Hepatic stellate cell (primary cell): ENCODE data around the gene SMC3.
A peak's percentile ranks its signal among the peaks of the same experiment; 100 is the strongest.

Experiments used
- DNase-seq: peaks from one replicate; pipeline ENCODE4 v3.0.0; 2011; ENCODE audit warnings: low spot score

The SMC3 gene

DNA sequence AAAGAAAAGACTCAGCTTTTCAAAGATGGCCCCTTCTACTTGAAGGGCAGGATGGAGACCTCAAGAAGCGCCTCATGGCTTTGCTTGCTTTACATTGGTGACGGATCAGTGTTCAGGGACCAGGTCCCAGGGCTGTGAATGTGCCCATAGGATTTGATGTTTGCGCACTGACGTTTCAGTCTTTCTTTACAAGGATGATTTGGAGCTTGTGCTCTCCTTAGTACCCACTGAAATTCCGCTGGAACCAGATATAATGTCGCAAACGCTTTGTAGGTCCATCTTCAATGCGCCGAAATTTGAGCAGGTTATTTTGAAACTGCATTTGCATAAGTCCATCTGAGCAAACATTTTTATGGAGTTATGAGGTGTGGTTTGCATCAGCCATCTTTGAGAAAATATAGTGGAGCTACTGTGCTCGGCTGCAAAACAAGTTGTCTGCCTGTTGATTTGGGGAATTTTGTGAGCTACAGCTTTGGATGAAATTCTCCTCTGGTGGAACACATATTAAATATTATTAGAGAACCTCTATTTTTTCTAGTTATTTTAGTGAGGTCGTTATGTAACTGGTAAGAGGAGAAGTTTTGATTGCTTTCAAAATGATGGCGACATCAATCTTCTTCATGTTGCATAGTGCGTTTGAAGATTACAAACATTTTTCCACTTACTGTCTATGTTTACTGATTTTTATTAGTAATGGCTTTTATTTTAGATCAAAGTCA, 79.1 kb downstream of the SMC3 start:
- DNase-seq: no peak

DNA sequence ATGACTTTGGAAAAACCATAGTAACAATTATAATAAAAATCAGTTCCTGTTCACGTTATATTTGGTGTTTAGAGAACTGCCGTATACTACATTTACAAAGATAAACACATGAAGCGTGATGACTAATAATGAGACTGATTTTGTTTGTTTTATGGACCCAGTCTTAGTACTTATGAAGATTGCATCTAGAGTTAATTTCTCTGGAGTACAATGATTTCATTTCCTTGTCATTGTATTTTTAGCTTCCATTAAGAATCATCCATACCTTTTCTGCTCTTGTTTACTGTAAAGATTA, 79.6 kb downstream of the SMC3 start:
- no peak for DNase-seq

DNA sequence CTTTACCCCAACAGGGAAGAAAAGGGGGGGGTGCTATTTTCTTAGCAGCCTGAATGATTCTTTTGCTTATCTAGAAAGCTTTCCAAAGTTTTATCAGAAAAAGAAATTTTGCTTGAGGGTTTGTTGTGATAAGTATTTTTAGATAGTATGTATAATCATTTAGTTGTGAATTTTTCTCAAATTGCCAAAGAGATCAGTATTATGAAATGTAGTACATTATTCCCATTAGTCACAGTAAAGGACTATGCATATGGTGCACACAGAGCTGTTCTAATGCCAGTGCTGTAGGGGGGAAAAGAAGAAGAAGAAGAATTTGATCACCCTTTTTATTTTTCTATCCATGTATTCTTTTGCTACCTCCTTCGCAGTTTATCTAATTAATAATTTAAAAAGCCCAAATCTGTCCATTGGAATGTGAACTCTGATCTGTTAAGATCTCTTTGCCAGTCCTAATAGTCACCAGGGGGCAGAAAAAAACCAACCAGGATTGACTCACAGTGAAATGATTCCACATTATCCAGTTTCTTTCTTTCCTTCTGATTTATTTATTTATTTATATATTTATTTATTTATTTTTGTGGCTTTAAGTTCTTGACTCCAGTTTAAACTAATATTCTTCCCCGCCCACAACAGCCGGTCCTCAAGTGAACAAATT, 81.3 kb downstream of the SMC3 start:
- peak; percentile 35 for DNase-seq

DNA sequence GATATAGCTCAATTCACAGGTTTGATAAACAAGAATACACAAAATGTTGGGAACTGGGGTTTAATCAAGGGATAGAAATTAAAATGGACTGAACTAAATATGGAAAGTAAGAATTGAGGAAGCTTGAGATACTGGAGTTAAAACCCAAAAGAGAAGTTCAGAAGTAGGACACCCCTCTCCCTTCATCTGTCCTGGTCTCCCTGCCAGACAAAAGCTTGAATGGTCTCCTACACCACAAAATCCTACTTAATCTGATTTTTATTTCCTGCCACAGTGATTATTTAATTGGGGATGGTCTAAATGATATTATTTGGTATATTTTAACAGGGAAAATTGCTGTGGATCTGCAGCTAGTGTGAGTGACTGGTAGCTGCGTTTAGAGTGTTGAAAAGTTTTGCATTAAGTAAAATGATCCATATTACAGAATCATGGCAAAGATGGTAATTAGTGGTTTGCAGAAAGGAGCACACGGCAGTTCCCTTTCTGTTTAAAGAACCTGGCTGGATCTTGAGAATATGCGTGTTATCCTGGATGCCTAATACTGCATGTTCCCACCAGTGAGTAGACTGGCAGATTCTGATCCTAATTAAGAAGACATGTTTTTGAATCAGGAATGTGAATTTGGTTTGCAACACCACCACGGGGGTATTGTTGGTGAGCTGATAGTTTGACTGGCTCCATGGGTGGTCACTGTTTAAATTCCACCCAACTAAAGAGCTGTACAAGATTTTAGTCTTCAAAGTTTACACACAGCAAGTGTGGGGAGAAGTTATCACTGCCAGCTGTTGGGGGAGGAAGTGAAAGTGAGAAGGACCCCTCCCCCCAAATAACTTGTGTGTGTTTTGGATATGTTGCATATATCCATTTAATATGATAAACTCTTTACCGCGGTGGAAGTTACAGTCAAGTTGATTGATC, 82.1 kb downstream of the SMC3 start:
- DNase-seq: no peak

DNA sequence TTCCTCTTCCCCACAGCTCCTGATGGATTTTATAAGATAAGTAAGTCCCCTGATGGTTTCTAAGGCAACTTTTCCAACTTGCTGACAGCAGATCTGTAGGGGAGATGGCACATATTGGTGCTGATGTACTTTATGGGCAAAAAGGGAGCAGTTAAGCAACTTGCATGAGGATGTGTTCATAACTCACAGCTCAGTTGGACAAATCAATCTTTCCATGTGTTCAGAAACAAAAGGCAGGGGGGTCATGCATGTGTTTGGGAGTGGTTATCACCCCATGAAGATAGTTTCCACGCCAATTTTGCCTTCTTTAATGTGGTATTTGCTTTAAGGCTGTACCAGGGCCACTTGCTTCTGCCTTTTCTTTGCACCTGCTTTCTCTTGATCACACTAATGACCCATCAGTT, 82.8 kb downstream of the SMC3 start:
- no peak for DNase-seq

DNA sequence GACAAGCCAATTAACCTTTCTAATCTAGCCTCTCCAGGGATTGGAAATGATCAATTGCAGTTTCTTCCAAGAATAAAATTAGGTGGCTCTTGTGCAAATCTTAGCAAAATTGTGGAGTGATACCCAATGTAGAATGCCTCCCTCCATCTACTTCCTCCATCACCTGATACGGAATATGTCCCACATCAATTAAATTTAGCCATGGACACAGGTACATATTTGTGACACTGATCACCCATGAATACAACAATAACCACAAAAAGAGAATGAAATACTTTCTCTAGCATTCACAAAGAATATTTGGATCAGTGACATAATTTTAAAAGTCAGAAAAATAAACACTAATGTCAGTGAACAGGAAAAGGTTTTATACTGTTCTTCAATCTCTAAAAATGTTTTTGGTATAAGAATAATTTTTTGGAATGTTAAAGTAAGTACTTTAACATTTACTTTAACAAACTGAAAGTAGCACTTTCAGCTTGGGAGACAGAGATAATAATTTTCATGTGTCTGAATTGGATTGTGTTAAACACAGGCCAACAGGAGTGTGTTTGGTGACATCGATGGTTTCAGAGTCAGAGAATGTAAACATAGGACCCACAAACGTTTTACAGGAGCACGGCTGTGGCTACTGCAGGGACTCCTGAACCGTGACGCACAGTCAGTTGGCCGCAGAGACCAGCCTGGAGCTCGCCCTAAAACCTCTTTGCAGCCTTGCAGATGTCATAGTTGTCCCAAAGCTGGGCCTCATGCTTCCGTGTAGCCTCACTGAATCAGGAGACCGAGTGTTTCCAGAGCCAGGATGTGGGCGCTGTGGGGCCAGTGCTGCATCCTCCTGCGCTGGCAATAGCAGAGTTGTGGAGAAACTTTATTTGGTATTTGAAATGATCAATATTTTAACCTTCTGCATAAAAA, 83.8 kb downstream of the SMC3 start:
- DNase-seq: peak; percentile 84

DNA sequence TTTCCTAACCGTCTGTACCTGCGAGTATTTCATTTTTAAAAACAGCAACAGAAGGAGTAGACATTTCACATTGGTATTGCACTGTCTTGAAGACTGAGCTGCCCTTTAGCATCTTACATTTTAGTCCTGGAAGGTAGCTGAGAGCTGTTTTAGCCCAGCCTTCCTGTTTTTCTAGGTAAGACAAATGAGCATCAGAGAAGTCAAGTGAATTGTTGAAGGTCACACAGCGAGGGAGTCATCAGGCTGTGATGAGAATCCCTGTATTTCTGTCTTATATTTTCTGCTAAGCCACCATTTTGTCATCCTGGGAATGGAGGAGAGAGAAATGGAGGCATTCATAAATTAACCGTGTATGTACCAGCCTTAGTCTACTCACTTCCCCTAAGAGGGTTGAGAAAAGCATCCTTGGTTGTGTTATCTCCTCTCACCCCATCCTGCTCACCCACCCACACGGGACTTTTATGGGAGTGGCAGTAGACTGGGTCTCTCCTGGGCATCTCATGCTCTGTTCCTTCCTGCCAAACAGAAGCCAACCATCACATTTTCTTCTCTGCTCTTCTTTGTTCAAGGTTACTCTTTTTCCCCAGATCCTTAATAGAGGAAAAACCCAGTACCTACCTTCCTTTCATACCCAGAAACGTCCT, 85.1 kb downstream of the SMC3 start:
- no peak for DNase-seq
